CD4-positive, alpha-beta T cell (primary cell): ENCODE measurements around the gene CTDSP2. TPM values are rescaled to one million over a fixed set of nuclear protein-coding genes. Genes with fewer than 3 reads are reported as not detected.

Source experiments
- ATAC-seq: fragments of 200-7000 bp; cut with Tn5 transposase; one replicate; pipeline ENCODE4 v1.10.0; 2022; ENCODE audit warnings: mild to moderate bottlenecking; ENCODE audit not compliant: poor library complexity
- CTCF ChIA-PET: fragments of 350-600 bp; sonication (Branson Sonifier 250); formaldehyde crosslinking; loops from one replicate; lab custom pipeline; 2021; ENCODE audit warnings: antibody characterized with exemption, inconsistent platforms; lab: Charles Lee
- POLR2A ChIA-PET: fragments of 350-600 bp; sonication (Branson Sonifier 250); formaldehyde crosslinking; loops from one replicate; lab custom pipeline; 2021; ENCODE audit warnings: antibody characterized with exemption, inconsistent platforms; lab: Charles Lee
- DNase-seq, 14 experiments: peaks; one replicate each; pipeline ENCODE4 v3.0.0-alpha.2; 2013 to 2020; ENCODE audit warnings: mixed read lengths in 2 of 14
- H3K27ac ChIP-seq, 2 donors: one replicate each; pipeline versions ENCODE4 v1.5.1 to v1.7.0; 2013; ENCODE audit warnings: low read length in 2 of 2, low read depth in 1 of 2, mild to moderate bottlenecking in 1 of 2
- H3K27me3 ChIP-seq, 2 experiments: 1 replicate in 1 of 2; 2 replicates in 1 of 2; pipeline versions ENCODE4 v1.6.1 to v1.7.0; 2013; ENCODE audit warnings: low read length in 2 of 2, control low read depth in 1 of 2, mild to moderate bottlenecking in 1 of 2, moderate library complexity in 1 of 2; ENCODE audit not compliant: insufficient read depth in 2 of 2, control insufficient read depth in 1 of 2
- H3K36me3 ChIP-seq: one replicate; pipeline ENCODE4 v1.6.1; 2013; ENCODE audit warnings: low read length, control low read depth; ENCODE audit not compliant: insufficient read depth
- H3K4me1 ChIP-seq: one replicate; pipeline ENCODE4 v1.6.1; 2013; ENCODE audit warnings: low read length, control low read depth; ENCODE audit not compliant: insufficient read depth
- H3K4me3 ChIP-seq: one replicate; pipeline ENCODE4 v1.5.1; 2013; ENCODE audit warnings: mild to moderate bottlenecking, low read length, moderate library complexity
- H3K9me3 ChIP-seq, 2 experiments: 1 replicate in 1 of 2; 2 replicates in 1 of 2; pipeline versions ENCODE4 v1.6.1 to v1.7.0; 2013; ENCODE audit warnings: low read length in 2 of 2, mild to moderate bottlenecking in 2 of 2, control low read depth in 1 of 2, moderate library complexity in 1 of 2; ENCODE audit not compliant: control insufficient read depth in 1 of 2, insufficient read depth in 1 of 2
- H3K27ac Mint-ChIP-seq: one replicate; pipeline ENCODE4 v1.8.0; 2020; ENCODE audit warnings: mixed read lengths
- H3K27me3 Mint-ChIP-seq: one replicate; pipeline ENCODE4 v1.8.0; 2021; ENCODE audit warnings: mixed read lengths
- H3K36me3 Mint-ChIP-seq: one replicate; pipeline ENCODE4 v1.8.0; 2021; ENCODE audit warnings: low read depth, mixed read lengths
- H3K4me1 Mint-ChIP-seq: one replicate; pipeline ENCODE4 v1.8.0; 2021; ENCODE audit warnings: low read depth, mixed read lengths
- H3K4me3 Mint-ChIP-seq: one replicate; pipeline ENCODE4 v1.8.0; 2020; ENCODE audit warnings: mild to moderate bottlenecking, mixed read lengths
- H3K9me3 Mint-ChIP-seq: one replicate; pipeline ENCODE4 v1.8.0; 2020; ENCODE audit warnings: mixed read lengths
- intact Hi-C, 2 experiments: fragments of 100-400 bp; cut with DNase I in 1 of 2; cut with micrococcal nuclease in 1 of 2; formaldehyde crosslinking; loops; one replicate each; pipeline versions ENCODE4 v1.15.1 to v1.9.0; 2023 to 2025; cut with DNase I, micrococcal nuclease
- total RNA-seq, 174 experiments: library from RNA in 2 of 174; stranded (reverse) in 2 of 174; gene quantifications; one replicate each; pipeline ENCODE4 v1.2.3 and lab custom pipeline; 2021 to 2026
- TF ChIP-seq, protein P1 (sequence below): fragments of 200-600 bp; IDR thresholded peaks from one replicate; pipeline ENCODE4 v1.8.0; 2022; ENCODE audit warnings: antibody characterized with exemption, mild to moderate bottlenecking

The CTDSP2 gene
- total RNA-seq, 2 experiments from 2014 or later, result 86.2 to 86.4 TPM

DNA sequence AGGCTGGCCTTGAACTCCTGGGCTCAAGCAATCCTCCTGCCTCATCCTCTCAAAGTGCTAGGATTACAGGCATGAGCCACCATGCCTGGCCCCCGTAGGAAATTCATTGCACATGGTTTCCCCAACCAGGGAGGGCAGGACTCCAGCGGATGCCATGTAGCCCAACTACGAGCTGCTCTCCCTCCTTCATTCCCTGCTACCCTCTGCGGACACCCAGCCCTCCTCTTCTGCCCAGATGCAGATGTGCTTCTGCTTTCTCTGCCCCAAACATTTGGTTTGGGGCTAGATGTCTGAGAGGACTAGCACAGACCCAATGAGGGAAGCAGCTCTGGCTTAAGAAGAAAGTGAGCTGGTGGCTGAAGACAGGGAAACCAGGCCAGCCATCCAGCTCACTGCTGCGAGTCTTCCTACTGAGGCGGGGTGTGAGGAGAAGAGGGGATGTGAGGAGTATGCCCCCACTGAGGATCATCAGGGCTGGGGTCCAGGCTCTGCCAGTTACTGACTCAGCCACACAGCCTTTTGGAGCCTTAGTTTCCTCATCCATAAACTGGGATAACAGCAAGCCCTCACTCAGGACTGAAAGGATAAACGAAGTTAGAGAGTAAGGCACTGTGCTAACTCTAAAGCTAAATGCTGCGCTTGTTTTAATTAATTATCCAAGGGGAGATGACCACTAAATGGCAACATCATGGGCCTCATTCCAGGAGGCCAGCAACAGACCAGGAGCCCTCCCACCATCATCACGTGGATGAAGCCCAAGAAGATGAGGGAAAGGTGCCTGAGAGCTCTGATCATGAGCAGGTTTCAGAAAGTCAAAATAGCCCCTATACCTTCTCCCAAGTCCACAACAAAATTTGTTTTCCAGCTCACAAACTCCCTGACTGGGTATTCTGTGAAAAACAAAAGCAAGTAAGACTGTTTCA, 10.9 kb downstream of the CTDSP2 start:
- Histone ChIP-seq H3K36me3 (peaks cover 12% of the 10 kb centered on the region), H3K4me3 (peak overlapping the region; percentile 31), H3K27ac (peak overlapping the region; percentile 71 to 79), H3K27me3 (no peaks in the 10 kb centered on the region), H3K4me1 (peaks cover 99% of the 10 kb centered on the region), H3K9me3 (no peaks in the 10 kb centered on the region)
- Mint-ChIP-seq H3K36me3 (peaks cover 3% of the 10 kb centered on the region), H3K4me1 (peaks cover 92% of the 10 kb centered on the region), H3K9me3 (no peaks in the 10 kb centered on the region), H3K27ac (peak overlapping the region; percentile 92), H3K4me3 (peak overlapping the region; percentile 74), H3K27me3 (no peaks in the 10 kb centered on the region)
- POLR2A ChIA-PET, result interaction anchor here (0.7 to 4.6 kb wide), 4 partner anchors 11 to 62 kb away, joined by 3 to 47 read pairs (median 26); partner anchors contain the start of gene CTDSP2
- no peak for DNase-seq
- TF ChIP-seq, protein P1, sequence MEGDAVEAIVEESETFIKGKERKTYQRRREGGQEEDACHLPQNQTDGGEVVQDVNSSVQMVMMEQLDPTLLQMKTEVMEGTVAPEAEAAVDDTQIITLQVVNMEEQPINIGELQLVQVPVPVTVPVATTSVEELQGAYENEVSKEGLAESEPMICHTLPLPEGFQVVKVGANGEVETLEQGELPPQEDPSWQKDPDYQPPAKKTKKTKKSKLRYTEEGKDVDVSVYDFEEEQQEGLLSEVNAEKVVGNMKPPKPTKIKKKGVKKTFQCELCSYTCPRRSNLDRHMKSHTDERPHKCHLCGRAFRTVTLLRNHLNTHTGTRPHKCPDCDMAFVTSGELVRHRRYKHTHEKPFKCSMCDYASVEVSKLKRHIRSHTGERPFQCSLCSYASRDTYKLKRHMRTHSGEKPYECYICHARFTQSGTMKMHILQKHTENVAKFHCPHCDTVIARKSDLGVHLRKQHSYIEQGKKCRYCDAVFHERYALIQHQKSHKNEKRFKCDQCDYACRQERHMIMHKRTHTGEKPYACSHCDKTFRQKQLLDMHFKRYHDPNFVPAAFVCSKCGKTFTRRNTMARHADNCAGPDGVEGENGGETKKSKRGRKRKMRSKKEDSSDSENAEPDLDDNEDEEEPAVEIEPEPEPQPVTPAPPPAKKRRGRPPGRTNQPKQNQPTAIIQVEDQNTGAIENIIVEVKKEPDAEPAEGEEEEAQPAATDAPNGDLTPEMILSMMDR, result no peak
- no peak for ATAC-seq
- intact Hi-C loops, result no loop called here
- CTCF ChIA-PET, result interaction anchor here (0.9 to 2.9 kb wide), 5 partner anchors 12 to 79 kb away, joined by 3 to 9 read pairs (median 4); partner anchors contain the start of genes CTDSP2 and TSFM

DNA sequence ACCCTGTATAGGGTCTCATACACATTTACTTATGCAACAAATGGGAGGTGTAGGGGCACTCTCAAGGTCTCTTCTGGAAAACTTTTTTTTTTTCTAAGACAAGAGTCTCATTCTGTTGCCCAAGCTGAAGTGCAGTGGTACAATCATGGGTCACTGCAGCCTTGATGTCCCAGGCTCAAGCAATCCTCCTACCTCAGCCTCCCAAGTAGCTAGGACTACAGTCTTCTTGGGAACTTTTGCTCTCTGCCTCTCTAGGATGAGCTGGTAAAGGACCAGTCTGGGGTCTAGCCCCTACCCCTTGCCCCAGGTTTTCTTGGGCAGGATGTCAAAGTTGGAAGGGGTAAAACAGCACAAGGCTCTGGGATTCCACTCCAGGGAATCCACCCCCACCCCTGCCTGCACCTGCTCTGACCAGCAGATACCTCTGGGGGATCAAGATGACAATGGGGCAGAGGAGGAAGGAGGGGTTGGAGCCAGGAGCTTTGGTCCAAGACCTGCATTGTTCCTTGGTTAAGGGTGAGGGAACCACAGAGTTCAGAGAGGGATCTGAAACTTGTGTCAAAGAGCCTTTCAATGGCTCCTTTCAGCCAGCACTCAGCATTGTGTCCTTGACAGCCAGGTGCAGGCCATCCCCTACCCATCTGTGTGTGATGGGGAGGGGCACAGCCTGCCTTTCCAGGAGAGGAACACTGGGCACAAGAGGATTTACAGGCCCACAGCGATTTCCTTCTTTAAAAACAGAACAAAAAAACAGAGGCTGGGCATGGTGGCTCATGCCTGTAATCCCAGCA, 12.2 kb downstream of the CTDSP2 start:
- no peaks in the 10 kb centered on the region for H3K27me3 ChIP-seq
- H3K27ac Mint-ChIP-seq, result peak overlapping the region; percentile 92
- no peaks in the 10 kb centered on the region for H3K9me3 Mint-ChIP-seq
- DNase-seq (no peak), ATAC-seq (no peak)
- H3K9me3 ChIP-seq, result no peaks in the 10 kb centered on the region
- no peak overlapping the region for H3K4me3 ChIP-seq
- peaks cover 14% of the 10 kb centered on the region for H3K36me3 Mint-ChIP-seq
- TF ChIP-seq, protein P1, result no peak
- H3K4me3 Mint-ChIP-seq, result peak overlapping the region; percentile 49
- ChIA-PET CTCF (interaction anchor here (0.9 to 2.3 kb wide), 4 partner anchors 8 to 71 kb away, joined by 3 to 7 read pairs (median 4); no protein-coding TSS in a partner anchor), POLR2A (interaction anchor here (1.0 to 4.6 kb wide), 4 partner anchors 9 to 63 kb away, joined by 3 to 47 read pairs (median 7); partner anchors contain the start of gene AVIL)
- H3K27ac ChIP-seq, result peak overlapping the region; percentile 46 to 67
- H3K27me3 Mint-ChIP-seq, result no peaks in the 10 kb centered on the region
- peaks cover 11% of the 10 kb centered on the region for H3K36me3 ChIP-seq
- intact Hi-C loops, result loop anchor here in 1 of 2 experiments (5.0 kb wide), 1 partner anchor 77 kb away; the partner anchor contains the start of gene MARCHF9
- H3K4me1 ChIP-seq, result peaks cover 99% of the 10 kb centered on the region
- H3K4me1 Mint-ChIP-seq, result peaks cover 91% of the 10 kb centered on the region

DNA sequence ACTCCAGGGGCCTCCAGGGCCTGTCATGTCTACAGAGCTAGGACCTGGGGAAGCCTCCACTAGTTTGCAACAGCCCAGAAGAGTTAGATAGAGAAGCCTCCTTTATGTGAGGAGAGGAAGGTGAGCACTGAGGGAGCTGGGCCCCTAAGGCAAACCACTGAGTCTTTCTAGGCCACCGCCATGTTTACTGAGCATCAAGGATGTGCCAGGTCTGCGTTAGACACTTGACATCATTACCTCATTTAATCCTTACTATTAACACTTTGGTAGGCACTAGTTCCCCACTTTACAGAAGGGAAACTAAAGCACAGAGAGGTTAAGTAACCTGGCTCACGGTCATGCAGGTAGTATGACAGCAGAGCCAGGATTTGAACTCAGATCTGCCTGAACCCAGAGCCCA, 12.9 kb downstream of the CTDSP2 start:
- DNase-seq (no peak), ATAC-seq (no peak)
- Mint-ChIP-seq H3K27ac (peak overlapping the region; percentile 92), H3K4me1 (peaks cover 91% of the 10 kb centered on the region), H3K27me3 (no peaks in the 10 kb centered on the region), H3K9me3 (no peaks in the 10 kb centered on the region), H3K4me3 (peak overlapping the region; percentile 49), H3K36me3 (peaks cover 20% of the 10 kb centered on the region)
- ChIA-PET POLR2A (interaction anchor here (1.0 to 2.2 kb wide), 5 partner anchors 9 to 89 kb away, joined by 3 to 10 read pairs (median 5); partner anchors contain the start of genes AVIL, CTDSP2 and TSPAN31), CTCF (interaction anchor here (1.1 to 2.3 kb wide), 3 partner anchors 9 to 72 kb away, joined by 4 to 7 read pairs (median 4); no protein-coding TSS in a partner anchor)
- Histone ChIP-seq H3K4me3 (no peak overlapping the region), H3K36me3 (peaks cover 17% of the 10 kb centered on the region), H3K27me3 (no peaks in the 10 kb centered on the region), H3K27ac (peak overlapping the region; percentile 46 to 67), H3K4me1 (peaks cover 97% of the 10 kb centered on the region), H3K9me3 (no peaks in the 10 kb centered on the region)
- intact Hi-C loops, result loop anchor here in 1 of 2 experiments (5.0 kb wide), 1 partner anchor 76 kb away; the partner anchor contains the start of gene MARCHF9
- TF ChIP-seq, protein P1, result no peak
